ENCODE measurements around the gene GPR17.

Gene GPR17

GRCh38 chr2:127672341-127673224 lies 26.6 kb downstream of the GPR17 start:
- DNase-seq, result no peak

DNA sequence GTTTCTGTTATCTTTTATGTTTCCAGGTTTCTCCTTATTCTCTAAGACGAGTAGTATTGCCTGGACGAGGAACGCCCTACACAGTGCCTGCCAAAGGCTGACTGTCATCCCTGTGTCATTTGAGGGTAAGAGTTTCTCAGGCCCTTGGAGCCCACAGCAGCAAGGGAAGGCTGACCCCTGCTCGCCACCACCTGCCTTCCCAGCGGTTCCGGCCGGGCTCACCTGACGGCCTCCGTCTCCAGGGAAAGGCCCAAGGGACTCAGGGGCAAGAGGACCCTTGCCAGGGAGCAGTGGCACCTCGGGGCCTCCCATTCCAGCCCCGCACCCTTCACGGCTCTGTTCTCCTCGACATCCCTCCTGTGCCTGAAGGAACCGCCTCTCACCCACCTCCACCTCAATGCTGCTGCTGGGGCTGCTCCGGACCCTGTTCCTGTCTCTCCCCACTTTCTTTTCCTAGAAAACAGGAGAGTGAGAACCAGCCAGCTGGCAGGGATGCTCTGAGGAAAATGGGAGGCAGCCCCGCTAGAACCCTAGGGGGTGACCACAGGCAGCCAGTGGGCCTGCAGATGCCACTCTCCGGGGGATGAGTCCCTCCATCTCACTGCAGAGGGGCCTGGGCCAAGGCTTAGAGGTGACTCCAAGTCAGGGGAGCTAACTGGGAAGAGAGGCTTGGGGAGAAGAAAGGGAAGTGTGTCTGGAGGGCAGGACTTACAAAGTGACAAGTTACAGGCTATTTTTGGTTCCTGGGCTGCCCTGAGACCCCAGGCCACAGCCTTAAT lies 27.5 kb downstream of the GPR17 start:
- DNase-seq, result no peak

DNA sequence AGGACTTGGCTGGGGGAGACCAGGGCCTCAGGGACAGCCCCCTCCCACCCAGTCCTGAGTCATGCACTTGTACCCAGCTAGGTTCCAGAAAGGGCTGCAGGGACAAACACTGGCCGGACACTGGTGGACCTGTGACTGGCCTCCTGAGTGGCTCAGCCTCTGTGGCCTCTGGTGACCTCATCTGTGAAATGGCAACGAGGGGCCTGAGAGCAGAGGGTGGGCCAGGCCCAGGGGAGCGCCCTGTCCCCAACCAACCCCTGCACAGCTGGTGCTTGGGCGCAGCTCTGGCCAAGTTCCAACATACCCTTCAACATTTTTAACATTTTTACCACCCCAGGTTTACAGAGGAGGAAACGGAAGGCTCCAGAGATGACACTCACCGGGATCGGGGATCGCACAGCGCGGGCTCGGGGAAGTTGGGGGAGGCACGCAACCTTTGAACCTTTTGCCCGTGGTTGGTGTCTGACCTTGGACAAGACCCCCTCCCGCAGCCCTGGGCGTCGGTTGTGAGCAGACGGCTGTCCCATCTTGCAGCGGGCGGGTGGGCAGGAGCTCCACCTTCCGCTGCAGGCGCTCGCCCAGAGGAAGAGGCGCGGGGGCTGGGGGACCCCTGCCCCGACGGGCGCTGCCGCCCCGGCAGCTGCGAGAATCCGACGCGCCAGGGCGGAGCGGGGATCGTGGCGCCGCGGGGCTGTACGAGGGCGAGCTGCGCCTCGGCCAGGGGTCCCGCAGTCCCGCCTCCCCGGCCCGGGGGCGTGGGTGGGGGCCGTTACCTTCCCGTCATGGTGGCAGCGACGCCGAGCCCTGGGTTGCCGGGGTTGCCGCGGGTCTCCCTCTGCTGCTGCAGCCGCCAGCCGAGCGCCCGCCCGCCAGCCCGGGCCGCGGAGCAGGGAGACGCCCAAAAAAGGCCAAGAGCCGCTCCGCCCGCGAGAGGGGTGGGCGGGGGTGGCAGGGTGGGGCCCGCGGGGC lies 28.6 kb downstream of the GPR17 start:
- no peak for DNase-seq

GRCh38 chr2:127675331-127676261 lies 29.6 kb downstream of the GPR17 start, which contains the start of gene LIMS2:
LIMS2 (minus strand) TSS chr2:127675530; CDS start chr2:127675024, 506 bp downstream.
- peak in 1 of 2 experiments; percentile 9 for DNase-seq

- no peak for DNase-seq
Observed at GRCh38 chr2:127676906-127677305, 31.0 kb downstream of the GPR17 start.

GRCh38 chr2:127678531-127678930 lies 32.6 kb downstream of the GPR17 start:
- DNase-seq, result no peak

- no peak for DNase-seq
Observed at GRCh38 chr2:127678991-127679390, 33.0 kb downstream of the GPR17 start.

GRCh38 chr2:127679680-127680361 lies 33.9 kb downstream of the GPR17 start:
- DNase-seq, result no peak

- DNase-seq, result no peak
Observed at GRCh38 chr2:127680706-127681287, 34.8 kb downstream of the GPR17 start.

DNA sequence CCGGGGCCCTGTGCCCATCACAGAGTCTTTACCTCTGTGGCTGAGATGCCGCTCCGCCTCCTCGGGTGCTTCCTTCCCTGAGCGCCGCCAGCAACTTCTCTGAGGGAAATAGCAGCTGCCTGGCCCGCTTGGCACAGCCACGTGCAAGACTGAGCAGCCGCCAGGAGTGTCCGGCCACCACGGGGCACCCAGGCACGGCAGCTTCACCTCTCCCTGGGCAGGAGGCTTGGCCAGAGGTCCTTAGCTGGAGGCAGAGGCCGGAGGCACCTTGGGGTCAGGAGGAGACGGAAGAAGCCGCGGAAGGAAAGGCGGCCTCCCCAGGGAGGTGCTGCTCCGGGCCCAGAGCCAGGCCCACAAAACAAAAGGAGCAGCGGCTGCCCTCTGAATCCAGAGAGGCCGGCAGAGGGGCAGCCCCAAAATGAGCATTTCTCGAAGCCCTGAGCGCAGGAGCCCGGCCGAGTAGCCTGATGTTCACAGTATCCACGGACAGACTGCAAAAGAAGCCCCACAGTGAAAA lies 35.4 kb downstream of the GPR17 start:
- DNase-seq, result no peak

DNA sequence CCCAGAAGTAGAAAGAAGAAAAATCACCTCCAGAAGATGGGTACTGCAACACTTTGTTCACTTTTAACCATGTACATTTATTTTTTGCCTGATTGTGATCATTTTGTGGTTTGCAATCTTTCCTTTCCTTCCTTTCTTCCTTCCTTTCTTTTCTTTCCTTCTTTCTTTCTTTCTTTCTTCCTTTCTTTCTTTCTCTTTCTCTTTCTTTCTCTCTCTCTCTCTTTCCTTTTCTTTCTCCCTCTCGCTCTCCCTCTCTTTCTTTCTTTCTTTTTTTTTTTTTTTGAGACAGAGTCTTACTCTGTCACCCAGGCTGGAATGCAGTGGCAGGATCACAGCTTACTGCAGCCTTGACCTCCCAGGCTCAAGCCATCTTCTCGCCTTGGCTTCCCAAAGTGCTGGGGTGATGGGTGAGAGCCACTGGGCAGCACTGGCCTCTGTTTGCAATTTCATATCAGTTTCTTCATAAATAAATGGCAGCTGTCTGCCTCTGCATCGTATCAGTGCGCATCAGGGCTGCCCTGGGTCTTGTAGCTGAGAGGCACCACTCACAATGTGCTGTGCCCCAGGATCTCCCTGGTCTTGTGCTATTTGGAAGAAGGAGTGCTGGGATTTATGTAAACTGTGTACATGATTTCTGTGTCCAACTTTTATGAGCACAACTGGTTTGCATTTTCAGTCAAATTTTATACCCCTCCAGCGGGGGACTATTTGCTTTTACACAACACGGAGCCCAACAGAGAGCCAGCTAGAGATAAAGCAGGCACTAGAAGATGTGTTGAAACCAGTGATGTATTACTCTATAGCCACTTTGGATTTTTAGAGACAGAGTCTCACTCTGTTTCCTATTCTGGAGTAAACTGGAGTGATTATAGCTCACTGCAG lies 36.3 kb downstream of the GPR17 start:
- DNase-seq, result no peak

DNA sequence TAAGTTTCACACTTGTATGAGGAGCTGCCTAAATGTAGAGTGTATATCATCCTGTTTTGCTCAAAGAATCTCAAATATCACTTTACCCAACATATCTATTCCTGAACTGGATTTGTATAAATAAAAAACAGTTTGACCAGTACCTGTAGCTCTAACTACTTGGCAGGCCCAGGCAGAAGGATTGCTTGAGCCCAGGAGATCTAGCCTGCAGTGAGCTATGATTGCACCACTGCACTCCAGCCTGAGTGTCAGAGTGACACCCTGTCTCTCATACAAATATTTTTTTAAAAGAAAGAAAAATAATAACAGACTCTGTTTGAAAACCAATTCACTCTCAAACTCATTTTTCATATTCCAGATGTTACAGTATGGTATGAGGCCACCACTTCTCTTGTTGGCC lies 37.1 kb downstream of the GPR17 start:
- no peak for DNase-seq

DNA sequence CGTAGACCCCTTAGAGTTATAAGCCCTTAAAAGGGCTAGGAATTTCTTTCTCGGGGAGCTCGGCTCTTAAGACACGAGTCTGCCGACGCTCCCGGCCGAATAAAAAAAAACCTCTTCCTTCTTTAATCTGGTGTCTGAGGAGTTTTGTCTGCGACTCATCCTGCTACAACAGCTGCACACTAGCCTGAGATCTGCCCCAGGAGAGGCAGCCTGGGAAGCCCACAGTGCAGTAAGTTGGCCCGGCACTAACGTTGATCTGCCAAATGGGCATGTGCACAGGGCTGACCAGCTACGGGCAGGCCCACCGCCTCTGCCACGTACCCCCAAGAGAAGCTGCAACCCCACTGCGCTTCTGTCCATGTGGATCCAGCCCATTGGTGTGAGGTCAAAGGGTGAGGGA lies 37.8 kb downstream of the GPR17 start:
- no peak for DNase-seq

- no peak for DNase-seq
Observed at GRCh38 chr2:127685410-127686080, 39.6 kb downstream of the GPR17 start.

DNA sequence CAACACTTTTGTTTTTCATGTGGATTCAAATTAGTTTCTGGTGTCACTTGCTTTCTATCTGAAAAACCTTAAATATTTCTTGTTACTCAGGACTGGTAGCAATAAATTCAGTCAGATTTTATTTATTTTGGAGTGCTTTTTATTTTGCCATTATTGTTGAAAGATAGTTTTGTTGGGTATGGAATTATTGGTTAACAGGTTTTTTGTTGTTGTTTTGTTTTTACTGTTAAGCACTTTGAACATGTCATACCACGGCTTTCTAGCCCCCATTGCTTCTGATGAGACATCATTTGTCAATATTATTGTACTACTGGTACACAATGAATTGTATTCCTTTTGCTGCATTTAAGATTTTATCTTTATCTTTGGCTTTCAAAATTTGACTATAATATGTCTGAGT lies 42.5 kb downstream of the GPR17 start:
- DNase-seq, result no peak

- no peak for DNase-seq
Observed at GRCh38 chr2:127690696-127691095, 44.7 kb downstream of the GPR17 start.

DNA sequence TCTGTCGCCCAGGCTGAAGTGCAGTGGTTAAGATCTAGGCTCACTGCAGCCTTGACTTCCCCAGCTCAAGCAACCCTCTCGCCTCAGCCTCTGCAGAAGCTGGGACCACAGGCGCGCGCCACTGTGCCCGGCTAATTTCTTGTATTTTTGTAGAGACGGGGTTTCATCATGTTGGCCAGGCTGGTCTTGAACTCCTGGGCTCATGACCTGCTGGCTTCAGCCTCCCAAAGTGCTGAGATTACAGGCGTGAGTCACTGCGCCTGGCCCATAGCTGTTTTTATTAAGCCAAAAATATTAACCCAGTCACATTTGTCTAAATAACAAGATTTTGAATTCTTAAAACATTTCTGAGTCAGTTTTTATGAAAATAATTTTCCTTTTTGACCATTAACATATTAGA lies 49.0 kb downstream of the GPR17 start:
- no peak for DNase-seq
